GM18526 (cell line): ENCODE results near the gene CCDC43.

Source experiments
- POLR2A ChIP-seq: IDR thresholded peaks from 3 replicates; pipeline ENCODE4 v1.6.1; 2011; ENCODE audit not compliant: insufficient read length; ENCODE audit errors: extremely low read depth

CCDC43 gene

DNA sequence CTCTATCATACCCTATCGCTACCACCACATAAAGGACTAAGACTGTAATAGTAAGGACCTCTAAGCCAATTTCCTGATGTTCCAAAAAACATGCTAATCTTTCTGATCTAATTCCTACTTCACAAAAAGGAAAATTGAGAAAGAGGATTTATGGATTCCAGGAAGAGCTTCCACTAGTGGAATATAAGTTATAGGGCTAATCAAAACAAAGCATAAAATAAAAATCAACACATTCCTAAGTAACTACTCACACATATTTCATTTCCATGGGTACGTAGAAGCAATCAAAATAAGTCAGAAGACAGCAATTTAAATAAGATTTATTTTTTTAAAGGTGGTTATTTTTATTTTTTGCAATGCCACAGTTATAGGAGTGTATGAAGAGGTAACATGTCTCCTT lies 12.4 kb downstream of the CCDC43 start:
- no peak for TF ChIP-seq POLR2A

GRCh38 chr17:44673893-44674292 lies 15.7 kb downstream of the CCDC43 start:
- TF ChIP-seq POLR2A = no peak

- TF ChIP-seq POLR2A = no peak
These were observed 17.0 kb downstream of the CCDC43 start for GRCh38 chr17:44672479-44673093.

- TF ChIP-seq POLR2A = no peak
These were observed 23.6 kb downstream of the CCDC43 start for GRCh38 chr17:44666006-44666405.

GRCh38 chr17:44664867-44665266 lies 24.7 kb downstream of the CCDC43 start:
- TF ChIP-seq POLR2A = no peak

DNA sequence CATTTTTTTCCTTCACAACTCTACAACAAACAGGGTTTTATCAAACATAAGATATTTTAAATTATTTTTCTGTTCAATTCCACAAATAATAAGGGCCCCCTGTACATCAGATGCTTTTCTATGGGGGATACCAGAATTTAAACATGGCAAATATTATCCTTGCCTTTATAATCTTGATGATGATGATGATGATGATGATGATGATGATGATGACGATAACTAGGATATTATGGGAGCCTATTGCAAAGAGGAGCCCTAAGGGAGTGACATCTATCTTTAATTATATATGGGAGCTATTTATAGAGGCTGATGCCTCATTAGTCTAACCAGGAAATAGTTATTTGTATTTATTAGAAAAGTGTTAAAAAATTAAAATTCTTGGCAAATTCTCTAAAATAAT lies 26.5 kb downstream of the CCDC43 start:
- no peak for TF ChIP-seq POLR2A

GRCh38 chr17:44661835-44662234 lies 27.7 kb downstream of the CCDC43 start:
- no peak for TF ChIP-seq POLR2A

DNA sequence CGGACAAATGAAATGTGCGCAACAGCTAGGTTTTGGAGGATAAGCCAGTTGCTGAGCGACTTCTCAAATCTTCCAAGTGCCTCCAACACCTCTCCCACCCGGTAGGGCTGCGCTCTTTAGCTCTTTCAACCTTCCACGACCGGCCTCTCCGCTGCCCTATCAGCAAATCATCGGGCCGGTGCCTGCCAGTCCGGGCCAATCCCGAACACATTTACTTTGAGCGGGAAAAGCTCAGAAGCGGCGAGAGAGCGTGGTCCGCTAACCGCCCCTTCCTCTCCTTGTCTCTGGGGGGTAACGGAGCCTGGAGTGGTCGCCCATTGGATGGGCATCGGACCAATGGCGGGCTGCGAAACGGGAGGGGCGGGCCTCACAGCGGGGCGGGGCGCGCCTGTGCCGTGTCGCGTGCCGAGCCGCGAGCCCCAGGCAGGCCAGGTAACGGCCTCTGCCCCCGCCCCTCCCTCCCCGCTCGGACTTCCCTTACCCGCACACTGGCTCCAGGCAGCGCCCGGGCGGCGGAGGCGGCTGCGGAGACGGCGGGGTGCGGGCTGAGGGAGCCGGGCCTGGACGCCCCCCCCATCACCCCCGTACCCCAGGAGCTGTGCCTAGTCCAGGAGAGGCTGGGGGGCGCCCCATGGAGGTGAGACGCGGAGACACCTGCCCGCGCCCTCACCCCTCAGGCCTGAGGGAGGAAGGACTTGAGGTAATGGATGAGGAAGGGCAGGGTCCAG lies 33.4 kb downstream of the CCDC43 start, which contains the start of gene MEIOC:
MEIOC (plus strand) TSS at position 486 of the 728 bp plus-strand sequence; CDS start at position 632, 146 bp downstream.
- no peak for TF ChIP-seq POLR2A

GRCh38 chr17:44653954-44654353 lies 35.6 kb downstream of the CCDC43 start:
- TF ChIP-seq POLR2A = no peak

- no peak for TF ChIP-seq POLR2A
These were observed 36.2 kb downstream of the CCDC43 start for GRCh38 chr17:44653384-44653783.

DNA sequence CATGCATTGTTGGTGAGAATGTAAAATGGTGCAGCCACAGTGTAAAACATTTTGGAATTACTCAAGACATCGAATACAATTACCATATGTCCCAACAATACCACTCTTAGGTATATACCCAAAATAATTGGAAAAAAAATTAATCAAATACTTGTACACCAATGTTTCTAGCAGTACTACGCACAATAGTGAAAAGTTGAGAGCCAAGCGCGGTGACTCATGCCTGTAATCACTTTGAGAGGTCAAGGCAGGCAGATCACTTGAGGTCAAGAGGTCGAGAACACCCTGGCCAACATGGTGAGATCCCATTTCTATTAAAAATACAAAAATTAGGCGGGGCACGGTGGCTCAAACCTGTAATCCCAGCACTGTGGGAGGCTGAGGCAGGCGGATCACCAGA lies 36.8 kb downstream of the CCDC43 start:
- no peak for TF ChIP-seq POLR2A

DNA sequence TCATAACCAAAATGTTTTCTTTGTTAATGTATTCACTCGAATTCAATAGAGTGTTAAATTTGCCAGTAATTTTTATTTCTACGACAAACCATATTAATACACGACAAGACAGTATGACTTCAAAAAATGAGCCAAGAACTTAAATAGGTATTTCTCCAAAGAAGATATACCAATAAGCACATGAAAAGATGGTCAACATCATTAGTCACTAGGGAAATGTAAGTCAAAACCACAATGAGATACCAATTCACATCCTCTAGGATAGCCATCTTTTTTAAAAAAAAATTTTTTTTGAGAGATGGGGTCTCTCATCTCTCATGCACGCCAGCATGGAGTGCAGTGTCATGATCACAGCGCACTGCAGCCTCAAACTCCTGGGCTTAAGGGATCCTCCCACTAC lies 38.3 kb downstream of the CCDC43 start:
- no peak for TF ChIP-seq POLR2A

- TF ChIP-seq POLR2A = no peak
These were observed 40.6 kb downstream of the CCDC43 start for GRCh38 chr17:44648963-44649362.

DNA sequence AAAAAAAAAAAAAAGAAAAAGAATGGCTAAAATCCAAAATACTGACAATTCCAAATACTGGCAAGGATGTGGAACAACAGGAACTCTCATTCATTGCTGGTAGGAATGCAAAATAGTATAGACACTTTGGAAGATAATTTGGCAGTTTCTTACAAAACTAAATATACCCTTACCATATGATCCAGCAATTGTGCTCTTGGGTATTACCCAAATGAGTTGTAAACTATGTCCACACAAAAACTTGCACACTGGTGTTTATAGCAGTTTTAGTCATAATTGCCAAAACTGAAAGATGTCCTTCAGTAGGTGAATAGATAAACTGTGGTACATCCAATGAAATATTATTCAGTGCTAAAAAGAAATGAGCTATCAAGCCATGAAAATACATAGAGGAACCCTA lies 41.8 kb downstream of the CCDC43 start:
- TF ChIP-seq POLR2A = no peak

GRCh38 chr17:44646280-44646679 lies 43.3 kb downstream of the CCDC43 start:
- no peak for TF ChIP-seq POLR2A

DNA sequence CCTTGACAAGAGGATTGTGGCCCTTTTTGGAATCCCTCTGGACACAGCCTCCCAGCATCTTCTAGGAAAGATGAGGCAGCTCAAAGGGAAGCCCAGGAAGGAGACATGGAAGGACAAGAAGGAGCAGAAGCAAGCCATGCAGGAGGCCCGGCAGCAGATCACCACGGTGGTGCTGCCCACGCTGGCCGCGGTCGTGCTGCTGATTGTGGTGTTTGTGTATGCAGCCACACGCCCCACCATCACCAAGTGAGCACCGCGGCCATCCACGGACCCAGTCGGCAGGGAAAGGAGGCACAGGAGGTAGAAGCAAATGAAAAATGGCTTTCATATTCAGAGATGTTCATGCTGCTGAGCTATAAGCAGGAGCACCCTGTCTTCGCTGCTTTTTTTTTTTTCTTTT lies 44.2 kb downstream of the CCDC43 start:
- TF ChIP-seq POLR2A = no peak

GRCh38 chr17:44642834-44643233 lies 46.7 kb downstream of the CCDC43 start:
- no peak for TF ChIP-seq POLR2A

- no peak for TF ChIP-seq POLR2A
These were observed 52.5 kb downstream of the CCDC43 start for GRCh38 chr17:44637066-44637465.

- TF ChIP-seq POLR2A = no peak
These were observed 53.0 kb downstream of the CCDC43 start for GRCh38 chr17:44636562-44636961.
